Measurements from ENCODE around the gene PLEKHG7. TPM values are rescaled to one million over a fixed set of nuclear protein-coding genes. Genes with fewer than 3 reads are reported as not detected.

Gene PLEKHG7
- polyA plus RNA-seq, 1 donor (not counting 4 experiments of a cell fraction or from before 2014, with no cell fraction given) = not detected

DNA sequence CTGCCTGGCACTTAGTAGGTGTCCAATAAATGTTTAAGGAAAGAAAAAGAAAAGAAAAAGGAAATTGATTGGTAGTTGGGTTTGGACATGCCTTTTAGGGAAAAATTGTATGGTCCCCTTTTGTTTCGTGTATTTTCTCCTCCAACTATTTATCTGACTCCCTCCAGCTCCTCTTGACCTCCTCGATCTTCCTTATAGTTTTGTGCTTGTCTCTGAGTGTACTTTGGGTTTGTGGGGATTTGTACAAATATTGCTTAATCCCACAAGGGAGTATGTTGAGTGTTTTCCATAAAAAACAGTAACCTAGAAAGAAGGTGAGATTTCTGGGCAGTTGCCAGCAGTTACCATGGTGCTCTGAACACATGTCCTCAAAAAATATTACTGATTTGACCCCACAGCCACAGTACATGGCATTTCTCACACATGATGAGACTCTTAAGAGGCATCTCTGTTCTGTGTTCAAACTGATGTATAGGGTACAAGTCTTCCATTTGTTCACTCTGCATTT, 15.7 kb downstream of the PLEKHG7 start:
- H3K9me1 ChIP-seq (ENCODE audit: control insufficient read depth, extremely low read depth, insufficient read depth, low read length) = no peaks in the 10 kb centered on the region
- H3K9me3 ChIP-seq (ENCODE audit: control insufficient read depth, low read depth, low read length) = no peaks in the 10 kb centered on the region
- dilution Hi-C loops (cut with MboI; ENCODE audit: extremely low pct_ligation_motif_present, low sequenced_read_pairs) = no loop called here
- no peaks in the 10 kb centered on the region for H3K36me3 ChIP-seq (ENCODE audit: control insufficient read depth in 2 of 2, extremely low read depth in 1 of 2, insufficient read depth in 2 of 2, low read length in 2 of 2)
- H3K4me2 ChIP-seq (ENCODE audit: control insufficient read depth, extremely low read depth, insufficient read depth, low read depth, low read length) = no peak overlapping the region
- no peak overlapping the region for H2AFZ ChIP-seq (ENCODE audit: control insufficient read depth, low read length)
- TF ChIP-seq, protein P1, sequence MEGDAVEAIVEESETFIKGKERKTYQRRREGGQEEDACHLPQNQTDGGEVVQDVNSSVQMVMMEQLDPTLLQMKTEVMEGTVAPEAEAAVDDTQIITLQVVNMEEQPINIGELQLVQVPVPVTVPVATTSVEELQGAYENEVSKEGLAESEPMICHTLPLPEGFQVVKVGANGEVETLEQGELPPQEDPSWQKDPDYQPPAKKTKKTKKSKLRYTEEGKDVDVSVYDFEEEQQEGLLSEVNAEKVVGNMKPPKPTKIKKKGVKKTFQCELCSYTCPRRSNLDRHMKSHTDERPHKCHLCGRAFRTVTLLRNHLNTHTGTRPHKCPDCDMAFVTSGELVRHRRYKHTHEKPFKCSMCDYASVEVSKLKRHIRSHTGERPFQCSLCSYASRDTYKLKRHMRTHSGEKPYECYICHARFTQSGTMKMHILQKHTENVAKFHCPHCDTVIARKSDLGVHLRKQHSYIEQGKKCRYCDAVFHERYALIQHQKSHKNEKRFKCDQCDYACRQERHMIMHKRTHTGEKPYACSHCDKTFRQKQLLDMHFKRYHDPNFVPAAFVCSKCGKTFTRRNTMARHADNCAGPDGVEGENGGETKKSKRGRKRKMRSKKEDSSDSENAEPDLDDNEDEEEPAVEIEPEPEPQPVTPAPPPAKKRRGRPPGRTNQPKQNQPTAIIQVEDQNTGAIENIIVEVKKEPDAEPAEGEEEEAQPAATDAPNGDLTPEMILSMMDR (optimal IDR thresholded peaks at IDR 0.05 in 1 of 3, IDR thresholded peaks at IDR 0.05 in 1 of 3, conservative IDR thresholded peaks at IDR 0.05 in 1 of 3; ENCODE audit: extremely low read depth in 1 of 3, insufficient read depth in 2 of 3, low read length in 3 of 3) = no peak
- TF ChIP-seq EZH2 (IDR thresholded peaks at IDR 0.05; ENCODE audit: low read length) = no peak
- no peak overlapping the region for H3K4me3 ChIP-seq (ENCODE audit: control insufficient read depth in 2 of 3, extremely low read depth in 1 of 3, insufficient read depth in 2 of 3, low read depth in 1 of 3, low read length in 3 of 3)
- H3K79me2 ChIP-seq (ENCODE audit: control insufficient read depth, insufficient read depth, low read length) = no peaks in the 10 kb centered on the region
- H4K20me1 ChIP-seq (ENCODE audit: control insufficient read depth, extremely low read depth, insufficient read depth, low read length) = no peaks in the 10 kb centered on the region
- no peak for FAIRE-seq
- H3K27me3 ChIP-seq (ENCODE audit: control insufficient read depth, extremely low read depth, insufficient read depth, low read length) = no peaks in the 10 kb centered on the region
- H3K27ac ChIP-seq (ENCODE audit: control insufficient read depth, insufficient read depth, low read length) = no peak overlapping the region
- H3K4me1 ChIP-seq (ENCODE audit: control insufficient read depth, extremely low read depth, insufficient read depth, low read length) = no peaks in the 10 kb centered on the region
- H3K9ac ChIP-seq (ENCODE audit: control insufficient read depth, extremely low read depth, insufficient read depth, low read length) = no peak overlapping the region
- no peak for DNase-seq (ENCODE audit: low read depth, low spot score)

DNA sequence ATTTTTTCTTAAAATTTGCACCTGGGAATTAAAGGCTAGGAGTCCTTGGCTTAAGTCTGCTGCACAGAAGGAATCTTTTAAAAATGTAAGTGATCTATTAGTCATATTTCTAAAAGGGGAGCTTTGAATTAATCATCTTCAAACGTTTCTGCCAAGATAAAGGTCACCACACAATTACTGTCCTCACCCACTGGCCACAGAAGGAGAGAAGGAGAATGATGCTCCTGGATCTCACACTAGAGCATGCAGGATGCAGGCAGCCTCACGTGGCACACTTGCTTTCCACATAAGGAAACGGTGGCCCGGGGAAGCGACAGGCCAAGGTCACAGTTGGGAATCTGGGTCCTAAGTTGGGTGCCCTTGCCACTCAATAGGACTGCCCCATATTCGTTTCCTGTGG, 16.9 kb downstream of the PLEKHG7 start:
- Histone ChIP-seq H3K27ac (ENCODE audit: control insufficient read depth, insufficient read depth, low read length) (no peak overlapping the region), H3K79me2 (ENCODE audit: control insufficient read depth, insufficient read depth, low read length) (no peaks in the 10 kb centered on the region), H3K4me2 (ENCODE audit: control insufficient read depth, extremely low read depth, insufficient read depth, low read depth, low read length) (no peak overlapping the region), H4K20me1 (ENCODE audit: control insufficient read depth, extremely low read depth, insufficient read depth, low read length) (no peaks in the 10 kb centered on the region), H3K9me3 (ENCODE audit: control insufficient read depth, low read depth, low read length) (no peaks in the 10 kb centered on the region), H3K27me3 (ENCODE audit: control insufficient read depth, extremely low read depth, insufficient read depth, low read length) (no peaks in the 10 kb centered on the region), H3K36me3 (ENCODE audit: control insufficient read depth in 2 of 2, extremely low read depth in 1 of 2, insufficient read depth in 2 of 2, low read length in 2 of 2) (no peaks in the 10 kb centered on the region), H3K4me1 (ENCODE audit: control insufficient read depth, extremely low read depth, insufficient read depth, low read length) (no peaks in the 10 kb centered on the region), H2AFZ (ENCODE audit: control insufficient read depth, low read length) (no peak overlapping the region), H3K4me3 (ENCODE audit: control insufficient read depth in 2 of 3, extremely low read depth in 1 of 3, insufficient read depth in 2 of 3, low read depth in 1 of 3, low read length in 3 of 3) (no peak overlapping the region), H3K9me1 (ENCODE audit: control insufficient read depth, extremely low read depth, insufficient read depth, low read length) (no peaks in the 10 kb centered on the region), H3K9ac (ENCODE audit: control insufficient read depth, extremely low read depth, insufficient read depth, low read length) (no peak overlapping the region)
- TF ChIP-seq, protein P1 (optimal IDR thresholded peaks at IDR 0.05 in 1 of 3, IDR thresholded peaks at IDR 0.05 in 1 of 3, conservative IDR thresholded peaks at IDR 0.05 in 1 of 3; ENCODE audit: extremely low read depth in 1 of 3, insufficient read depth in 2 of 3, low read length in 3 of 3) = no peak
- no peak for TF ChIP-seq EZH2 (IDR thresholded peaks at IDR 0.05; ENCODE audit: low read length)
- DNase-seq (ENCODE audit: low read depth, low spot score) (no peak), FAIRE-seq (no peak)
- dilution Hi-C loops (cut with MboI; ENCODE audit: extremely low pct_ligation_motif_present, low sequenced_read_pairs) = no loop called here
